HepG2 (cell line): Measurements from ENCODE around the gene RPS2. TPM values are rescaled to one million over a fixed set of nuclear protein-coding genes. Genes with fewer than 3 reads are reported as not detected.

Experiments used
- ARID3A ChIP-seq: IDR thresholded peaks from 2 replicates; pipeline ENCODE4 v1.6.1; 2012; ENCODE audit warnings: low read depth, low read length, improper control_type of control experiment
- CENPBD1 ChIP-seq: sonication (generic); formaldehyde crosslinking; IDR thresholded peaks from 2 replicates; pipeline ENCODE4 v1.8.0; 2022; ENCODE audit warnings: missing genetic modification reagents, low read depth, mild to moderate bottlenecking, borderline replicate concordance
- FOSL1 ChIP-seq: sonication (generic); formaldehyde crosslinking; IDR thresholded peaks from 2 replicates; pipeline ENCODE4 v1.9.0; 2021; ENCODE audit warnings: missing genetic modification reagents, borderline replicate concordance
- HHEX ChIP-seq: IDR thresholded peaks from 2 replicates; pipeline ENCODE4 v1.6.1; 2016; ENCODE audit warnings: control low read depth
- HNRNPH1 ChIP-seq: fragments of 200-400 bp; formaldehyde crosslinking; optimal IDR thresholded peaks from 2 replicates; pipeline ENCODE3; 2017; ENCODE audit warnings: mild to moderate bottlenecking, low read depth, low read length
- KAT8 ChIP-seq: IDR thresholded peaks from 2 replicates; pipeline ENCODE4 v1.6.1; 2016; ENCODE audit warnings: missing genetic modification reagents, missing compliant biosample characterization
- KLF16 ChIP-seq, 2 experiments: sonication (generic) in 1 of 2; formaldehyde crosslinking in 1 of 2; IDR thresholded peaks; 2 replicates each; pipeline versions ENCODE4 v1.6.1 to v1.8.0; 2016 to 2023; ENCODE audit warnings: missing genetic modification reagents in 2 of 2, missing compliant biosample characterization in 1 of 2
- MAF1 ChIP-seq: sonication (generic); formaldehyde crosslinking; IDR thresholded peaks from 2 replicates; pipeline ENCODE4 v1.5.0; 2020; ENCODE audit warnings: missing genetic modification reagents, borderline replicate concordance
- PATZ1 ChIP-seq: sonication (generic); formaldehyde crosslinking; IDR thresholded peaks from 2 replicates; pipeline ENCODE4 v1.4.0; 2020; ENCODE audit warnings: missing genetic modification reagents
- PCBP2 ChIP-seq: fragments of 200-400 bp; formaldehyde crosslinking; optimal IDR thresholded peaks from 2 replicates; pipeline ENCODE3; 2018; ENCODE audit warnings: low read length, low read depth; ENCODE audit not compliant: poor library complexity, severe bottlenecking
- SALL2 ChIP-seq: sonication (generic); formaldehyde crosslinking; IDR thresholded peaks from 2 replicates; pipeline ENCODE4 v1.8.1; 2023; ENCODE audit warnings: mild to moderate bottlenecking, missing genetic modification reagents, inconsistent platforms
- SNAPC5 ChIP-seq: sonication (generic); formaldehyde crosslinking; IDR thresholded peaks from 2 replicates; pipeline ENCODE4 v1.8.1; 2023; ENCODE audit warnings: mild to moderate bottlenecking, missing genetic modification reagents, borderline replicate concordance
- SP1 ChIP-seq, 2 experiments: fragments of 450-650 bp in 1 of 2; sonication (generic) in 1 of 2; formaldehyde crosslinking in 1 of 2; IDR thresholded peaks; 2 replicates each; pipeline versions ENCODE4 v1.4.0 to v1.6.1; 2016 to 2020; ENCODE audit warnings: missing genetic modification reagents in 1 of 2
- THYN1 ChIP-seq: sonication (generic); formaldehyde crosslinking; IDR thresholded peaks from 2 replicates; pipeline ENCODE4 v1.8.1; 2023; ENCODE audit warnings: low read depth, mild to moderate bottlenecking, moderate library complexity, missing genetic modification reagents, borderline replicate concordance
- ZBTB7A ChIP-seq: sonication (generic); formaldehyde crosslinking; IDR thresholded peaks from 2 replicates; pipeline ENCODE4 v1.8.0; 2022; ENCODE audit warnings: mild to moderate bottlenecking, missing genetic modification reagents
- ZNF142 ChIP-seq: sonication (generic); formaldehyde crosslinking; IDR thresholded peaks from 2 replicates; pipeline ENCODE4 v1.4.0; 2020; ENCODE audit warnings: missing genetic modification reagents
- ZNF331 ChIP-seq: sonication (generic); formaldehyde crosslinking; IDR thresholded peaks from 2 replicates; pipeline ENCODE4 v1.4.0; 2020; ENCODE audit warnings: missing genetic modification reagents
- ZNF33B ChIP-seq: sonication (generic); formaldehyde crosslinking; IDR thresholded peaks from 2 replicates; pipeline ENCODE4 v1.5.1; 2020; ENCODE audit warnings: mild to moderate bottlenecking, missing genetic modification reagents
- ZNF382 ChIP-seq: sonication (generic); formaldehyde crosslinking; IDR thresholded peaks from 2 replicates; pipeline ENCODE4 v1.5.0; 2020; ENCODE audit warnings: missing genetic modification reagents, mild to moderate bottlenecking, borderline replicate concordance
- ZNF501 ChIP-seq: sonication (generic); formaldehyde crosslinking; IDR thresholded peaks from 2 replicates; pipeline ENCODE4 v1.5.1; 2020; ENCODE audit warnings: mild to moderate bottlenecking, moderate library complexity, missing genetic modification reagents
- ZNF615 ChIP-seq: sonication (generic); formaldehyde crosslinking; IDR thresholded peaks from 2 replicates; pipeline ENCODE4 v1.5.0; 2020; ENCODE audit warnings: mild to moderate bottlenecking, missing genetic modification reagents, borderline replicate concordance
- polyA plus RNA-seq, 8 experiments: library from polyadenylated mRNA; depleted of rRNA in 3 of 8; stranded (reverse) in 7 of 8; unstranded in 1 of 8; fragments of >200 nt; fragmentation: Illumina TruSeq in 4 of 8; extraction: Trizol in 4 of 8; gene quantifications; 2 replicates each; pipeline versions ENCODE4 v1.2.1 to v1.2.3, GENCODE V29; 2011 to 2016; ENCODE audit warnings: low read depth in 4 of 8, missing spikeins in 1 of 8, mixed read lengths in 1 of 8; ENCODE audit not compliant: insufficient read depth in 1 of 8
- total RNA-seq, 5 experiments: library from RNA; depleted of rRNA; stranded (reverse); fragments of >200 nt; fragmentation: Illumina TruSeq; extraction: Trizol; gene quantifications; 2 replicates each; pipeline ENCODE4 v1.2.3, GENCODE V29; 2016; ENCODE audit warnings: low read depth in 1 of 5

Gene RPS2
- total and polyA plus RNA-seq, 2 of the 13 experiments (the other 11 are each of a cell fraction or from before 2014, with no cell fraction given) = 1,908 to 4,514 TPM

GRCh38 chr16:1993731-1994131 lies 29.1 kb upstream of the RPS2 start (continued):
- TF ChIP-seq SALL2 (CRISPR knock-in tag) (no peak), CENPBD1 (no peak), ZNF501 (CRISPR knock-in tag) (no peak), ZNF382 (CRISPR knock-in tag) (no peak), KAT8 (CRISPR knock-in tag) (no peak; the same call in 1 of the 2 replicates), THYN1 (CRISPR knock-in tag) (no peak), MAF1 (CRISPR knock-in tag) (no peak), HHEX (CRISPR knock-in tag) (no peak), ARID3A (peak; percentile 56; the same call in 1 of the 2 replicates), PATZ1 (CRISPR knock-in tag) (no peak), ZBTB7A (CRISPR knock-in tag) (no peak), ZNF615 (no peak), PCBP2 (no peak), KLF16 (CRISPR knock-in tag; IDR thresholded peaks at IDR 0.05) (no peak), SP1 (IDR thresholded peaks at IDR 0.05) (no peak), SP1 (CRISPR knock-in tag; IDR thresholded peaks at IDR 0.05) (no peak), FOSL1 (CRISPR knock-in tag) (no peak), HNRNPH1 (no peak), ZNF331 (CRISPR knock-in tag) (no peak), ZNF142 (no peak), SNAPC5 (CRISPR knock-in tag) (no peak), ZNF33B (CRISPR knock-in tag) (no peak)
